ENCODE measurements around the gene TDRD6. TPM values are rescaled to one million over a fixed set of nuclear protein-coding genes. Genes with fewer than 3 reads are reported as not detected.

The TDRD6 gene
- total RNA-seq, 1 experiment from 2014 or later: 0.02 TPM

DNA sequence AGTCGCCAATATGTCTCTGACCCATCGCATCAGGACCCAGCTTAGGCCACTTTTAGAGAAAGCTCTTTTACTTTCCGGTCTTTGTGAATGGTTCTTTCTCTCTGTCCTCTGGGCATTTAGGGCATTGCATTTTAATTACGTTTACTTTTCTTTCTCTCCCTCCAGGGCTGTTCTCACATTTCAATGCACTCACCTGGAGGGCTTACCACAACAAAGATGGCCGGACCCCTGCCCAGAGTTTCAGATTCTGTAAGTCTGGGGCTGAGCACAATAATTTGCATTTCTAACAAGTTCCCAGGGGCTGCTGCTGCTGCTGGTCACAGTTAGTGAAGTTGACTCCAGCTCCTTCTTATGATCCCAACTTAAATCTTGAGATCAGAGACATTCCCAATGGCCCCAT lies 62.0 kb downstream of the TDRD6 start:
- Histone ChIP-seq H3K18ac (ENCODE audit: insufficient read length, low read depth, low read length) (peak overlapping the region; percentile 34), H3K4me1 (ENCODE audit: insufficient read depth, low read length) (peaks cover 2% of the 10 kb centered on the region; the same call in 1 of the 2 replicates), H3K4ac (ENCODE audit: low read depth, low read length) (no peak overlapping the region), H3K79me1 (ENCODE audit: insufficient read depth, low read depth, low read length, poor library complexity, severe bottlenecking) (no peaks in the 10 kb centered on the region), H3K14ac (ENCODE audit: insufficient read depth, low read length) (no peak overlapping the region), H2BK20ac (ENCODE audit: low read depth, low read length, poor library complexity, severe bottlenecking) (no peak overlapping the region), H3K23ac (ENCODE audit: insufficient read length, low read depth, low read length) (no peak overlapping the region), H3T11ph (ENCODE audit: low read length) (no peak overlapping the region), H2AFZ (ENCODE audit: low read length) (no peak overlapping the region), H3K27me3 (ENCODE audit: insufficient read depth, low read length) (no peaks in the 10 kb centered on the region), H2AK5ac (ENCODE audit: insufficient read length, low read length) (no peak overlapping the region), H3K23me2 (ENCODE audit: insufficient read length, low read depth, low read length, poor library complexity, severe bottlenecking) (no peaks in the 10 kb centered on the region), H3K56ac (ENCODE audit: insufficient read length, low read depth, low read length) (no peak overlapping the region), H4K8ac (replicated peaks; ENCODE audit: insufficient read length, low read depth, low read length) (no peak overlapping the region), H4K20me1 (ENCODE audit: control insufficient read depth, insufficient read depth, insufficient read length) (no peaks in the 10 kb centered on the region), H2BK15ac (ENCODE audit: low read depth, low read length) (no peak overlapping the region), H3K9me3 (ENCODE audit: control insufficient read depth, low read depth, low read length) (no peaks in the 10 kb centered on the region), H2BK120ac (ENCODE audit: low read depth, low read length, poor library complexity, severe bottlenecking) (no peak overlapping the region), H2BK5ac (ENCODE audit: insufficient read length, low read length) (no peak overlapping the region), H4K91ac (ENCODE audit: insufficient read length, low read depth, low read length) (no peak overlapping the region), H4K5ac (ENCODE audit: insufficient read length, low read depth, low read length) (no peak overlapping the region), H3K79me2 (ENCODE audit: insufficient read depth, low read length) (no peaks in the 10 kb centered on the region), H2BK12ac (ENCODE audit: insufficient read length, low read depth, low read length) (no peak overlapping the region), H3K9ac (ENCODE audit: extremely low read depth, insufficient read length, low read length) (no peak overlapping the region), H3K4me2 (ENCODE audit: insufficient read depth, insufficient read length, low read length) (no peak overlapping the region), H3K27ac (ENCODE audit: insufficient read length, low read depth, low read length) (no peak overlapping the region)
- Mint-ChIP-seq H3K27ac (peak overlapping the region; percentile 69 to 97 (median 95)), H3K4me1 (peaks cover 18 to 19% of the 10 kb centered on the region in 2 experiments), H3K36me3 (ENCODE audit: insufficient read depth in 1 of 3, low read depth in 3 of 3) (no peaks in the 10 kb centered on the region), H3K9me3 (no peaks in the 10 kb centered on the region; a peak in 1 of 5 replicates), H3K27me3 (ENCODE audit: low read depth) (peaks cover 14% of the 10 kb centered on the region), H3K4me3 (peak overlapping the region; percentile 29 to 68; a peak in 4 of 5 replicates)
- TF ChIP-seq, protein P1, sequence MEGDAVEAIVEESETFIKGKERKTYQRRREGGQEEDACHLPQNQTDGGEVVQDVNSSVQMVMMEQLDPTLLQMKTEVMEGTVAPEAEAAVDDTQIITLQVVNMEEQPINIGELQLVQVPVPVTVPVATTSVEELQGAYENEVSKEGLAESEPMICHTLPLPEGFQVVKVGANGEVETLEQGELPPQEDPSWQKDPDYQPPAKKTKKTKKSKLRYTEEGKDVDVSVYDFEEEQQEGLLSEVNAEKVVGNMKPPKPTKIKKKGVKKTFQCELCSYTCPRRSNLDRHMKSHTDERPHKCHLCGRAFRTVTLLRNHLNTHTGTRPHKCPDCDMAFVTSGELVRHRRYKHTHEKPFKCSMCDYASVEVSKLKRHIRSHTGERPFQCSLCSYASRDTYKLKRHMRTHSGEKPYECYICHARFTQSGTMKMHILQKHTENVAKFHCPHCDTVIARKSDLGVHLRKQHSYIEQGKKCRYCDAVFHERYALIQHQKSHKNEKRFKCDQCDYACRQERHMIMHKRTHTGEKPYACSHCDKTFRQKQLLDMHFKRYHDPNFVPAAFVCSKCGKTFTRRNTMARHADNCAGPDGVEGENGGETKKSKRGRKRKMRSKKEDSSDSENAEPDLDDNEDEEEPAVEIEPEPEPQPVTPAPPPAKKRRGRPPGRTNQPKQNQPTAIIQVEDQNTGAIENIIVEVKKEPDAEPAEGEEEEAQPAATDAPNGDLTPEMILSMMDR (conservative IDR thresholded peaks at IDR 0.05): 0 out of 3 replicates have a peak, but pooled peaks have one; percentile 13
- no CpG with 5 or more reads among the region's 5 CpGs for WGBS (ENCODE audit: extremely low coverage, insufficient read length, low lambda C conversion rate)
- DNase-seq: peak; percentile 63
